ENCODE measurements around the gene CIAO3.
"Not testable (repeated sequence)": the region's sequence is repeated elsewhere in the genome, so short reads cannot be mapped to it uniquely, and the experiment has no call there.

CIAO3 gene

GRCh38 chr16:759110-759910 is 18.5 kb upstream of the CIAO3 start:
- H3K4me3 ChIP-seq (ENCODE audit: low read depth, low read length), result no peak overlapping the region
- no peak for TF ChIP-seq CTCF (IDR thresholded peaks at IDR 0.05; ENCODE audit: insufficient read depth, low read depth, low read length, missing control alignments)
- no peak for DNase-seq (ENCODE audit: low read depth)

GRCh38 chr16:756428-756827 is 15.6 kb upstream of the CIAO3 start:
- DNase-seq (ENCODE audit: low read depth), result no peak
- no peak for TF ChIP-seq CTCF (IDR thresholded peaks at IDR 0.05; ENCODE audit: insufficient read depth, low read depth, low read length, missing control alignments)
- no peak overlapping the region for H3K4me3 ChIP-seq (ENCODE audit: low read depth, low read length)

- TF ChIP-seq CTCF (IDR thresholded peaks at IDR 0.05; ENCODE audit: insufficient read depth, low read depth, low read length, missing control alignments), result no peak
- no peak overlapping the region for H3K4me3 ChIP-seq (ENCODE audit: low read depth, low read length)
- no peak for DNase-seq (ENCODE audit: low read depth)
Observed at GRCh38 chr16:754656-755055, 13.9 kb upstream of the CIAO3 start.

GRCh38 chr16:754121-754607 is 13.4 kb upstream of the CIAO3 start:
- not testable (repeated sequence) for H3K4me3 ChIP-seq (ENCODE audit: low read depth, low read length); DNase-seq (ENCODE audit: low read depth)

- no peak for TF ChIP-seq CTCF (IDR thresholded peaks at IDR 0.05; ENCODE audit: insufficient read depth, low read depth, low read length, missing control alignments)
- H3K4me3 ChIP-seq (ENCODE audit: low read depth, low read length), result no peak overlapping the region
- DNase-seq (ENCODE audit: low read depth), result no peak
Observed at GRCh38 chr16:752007-752312, 11.2 kb upstream of the CIAO3 start.

- H3K4me3 ChIP-seq (ENCODE audit: low read depth, low read length), result no peak overlapping the region
- no peak for TF ChIP-seq CTCF (IDR thresholded peaks at IDR 0.05; ENCODE audit: insufficient read depth, low read depth, low read length, missing control alignments)
- DNase-seq (ENCODE audit: low read depth), result no peak
Observed at GRCh38 chr16:751152-752006, 10.6 kb upstream of the CIAO3 start.

GRCh38 chr16:750485-750884 is 9.7 kb upstream of the CIAO3 start:
- no peak for TF ChIP-seq CTCF (IDR thresholded peaks at IDR 0.05; ENCODE audit: insufficient read depth, low read depth, low read length, missing control alignments)
- H3K4me3 ChIP-seq (ENCODE audit: low read depth, low read length), result no peak overlapping the region
- DNase-seq (ENCODE audit: low read depth), result no peak
